ENCODE measurements around the gene PRR30. TPM values are rescaled to one million over a fixed set of nuclear protein-coding genes. Genes with fewer than 3 reads are reported as not detected.

PRR30 gene
- total RNA-seq, 2 experiments from 2014 or later = not detected

- no peaks in the 10 kb centered on the region for H3K9me3 ChIP-seq (ENCODE audit: control insufficient read depth in 1 of 2, insufficient read depth in 1 of 2, low read length in 2 of 2)
- Mint-ChIP-seq H3K36me3 (ENCODE audit: low read depth) (peaks cover 7% of the 10 kb centered on the region), H3K4me3 (no peak overlapping the region), H3K4me1 (ENCODE audit: low read depth) (peaks cover 11% of the 10 kb centered on the region), H3K27me3 (no peaks in the 10 kb centered on the region), H3K27ac (no peak overlapping the region), H3K9me3 (no peaks in the 10 kb centered on the region)
- ChIA-PET CTCF (interaction anchor here (0.8 to 1.8 kb wide), 3 partner anchors 92 to 204 kb away, joined by 3 to 9 read pairs (median 4); no protein-coding TSS in a partner anchor), POLR2A (no interaction called here)
- no peaks in the 10 kb centered on the region for H3K27me3 ChIP-seq (ENCODE audit: control insufficient read depth in 1 of 2, insufficient read depth in 2 of 2, low read length in 2 of 2)
- intact Hi-C loops (cut with DNase I, micrococcal nuclease) = loop anchor here in 1 of 2 experiments (1.0 to 5.0 kb wide), 3 partner anchors 92 to 583 kb away; no protein-coding TSS in a partner anchor
- TF ChIP-seq, protein P1, sequence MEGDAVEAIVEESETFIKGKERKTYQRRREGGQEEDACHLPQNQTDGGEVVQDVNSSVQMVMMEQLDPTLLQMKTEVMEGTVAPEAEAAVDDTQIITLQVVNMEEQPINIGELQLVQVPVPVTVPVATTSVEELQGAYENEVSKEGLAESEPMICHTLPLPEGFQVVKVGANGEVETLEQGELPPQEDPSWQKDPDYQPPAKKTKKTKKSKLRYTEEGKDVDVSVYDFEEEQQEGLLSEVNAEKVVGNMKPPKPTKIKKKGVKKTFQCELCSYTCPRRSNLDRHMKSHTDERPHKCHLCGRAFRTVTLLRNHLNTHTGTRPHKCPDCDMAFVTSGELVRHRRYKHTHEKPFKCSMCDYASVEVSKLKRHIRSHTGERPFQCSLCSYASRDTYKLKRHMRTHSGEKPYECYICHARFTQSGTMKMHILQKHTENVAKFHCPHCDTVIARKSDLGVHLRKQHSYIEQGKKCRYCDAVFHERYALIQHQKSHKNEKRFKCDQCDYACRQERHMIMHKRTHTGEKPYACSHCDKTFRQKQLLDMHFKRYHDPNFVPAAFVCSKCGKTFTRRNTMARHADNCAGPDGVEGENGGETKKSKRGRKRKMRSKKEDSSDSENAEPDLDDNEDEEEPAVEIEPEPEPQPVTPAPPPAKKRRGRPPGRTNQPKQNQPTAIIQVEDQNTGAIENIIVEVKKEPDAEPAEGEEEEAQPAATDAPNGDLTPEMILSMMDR (IDR thresholded peaks at IDR 0.05) = no peak
- no peak overlapping the region for H3K4me3 ChIP-seq (ENCODE audit: low read length)
- ATAC-seq (ENCODE audit: poor library complexity) (no peak), DNase-seq (no peak)
- peaks cover 9% of the 10 kb centered on the region for H3K4me1 ChIP-seq (ENCODE audit: insufficient read depth, low read length)
- H3K36me3 ChIP-seq (ENCODE audit: insufficient read depth, low read length) = peaks cover 2% of the 10 kb centered on the region
- no peak overlapping the region for H3K27ac ChIP-seq (ENCODE audit: low read depth in 1 of 2, low read length in 2 of 2)
Observed at GRCh38 chr2:27099334-27099955, 39.8 kb downstream of the PRR30 start.

- Histone ChIP-seq H3K27me3 (ENCODE audit: control insufficient read depth in 1 of 2, insufficient read depth in 2 of 2, low read length in 2 of 2) (no peaks in the 10 kb centered on the region), H3K36me3 (ENCODE audit: insufficient read depth, low read length) (peaks cover 2% of the 10 kb centered on the region), H3K9me3 (ENCODE audit: control insufficient read depth in 1 of 2, insufficient read depth in 1 of 2, low read length in 2 of 2) (no peaks in the 10 kb centered on the region), H3K27ac (ENCODE audit: low read depth in 1 of 2, low read length in 2 of 2) (no peak overlapping the region), H3K4me3 (ENCODE audit: low read length) (no peak overlapping the region), H3K4me1 (ENCODE audit: insufficient read depth, low read length) (peaks cover 9% of the 10 kb centered on the region)
- ATAC-seq (ENCODE audit: poor library complexity) (no peak), DNase-seq (no peak)
- Mint-ChIP-seq H3K4me3 (no peak overlapping the region), H3K4me1 (ENCODE audit: low read depth) (peaks cover 11% of the 10 kb centered on the region), H3K9me3 (no peaks in the 10 kb centered on the region), H3K27ac (no peak overlapping the region), H3K36me3 (ENCODE audit: low read depth) (peaks cover 7% of the 10 kb centered on the region), H3K27me3 (no peaks in the 10 kb centered on the region)
- intact Hi-C loops (cut with DNase I, micrococcal nuclease) = loop anchor here in 1 of 2 experiments (5.0 kb wide), 1 partner anchor 585 kb away; no protein-coding TSS in a partner anchor
- ChIA-PET POLR2A (interaction anchor here (1.3 to 2.4 kb wide), 2 partner anchors 11 to 26 kb away, joined by 3 to 8 read pairs; partner anchors contain the start of genes KHK and OST4), CTCF (interaction anchor here (1.3 kb wide), 1 partner anchor 94 kb away, joined by 3 read pairs; no protein-coding TSS in a partner anchor)
- TF ChIP-seq, protein P1 (IDR thresholded peaks at IDR 0.05) = no peak
Observed at GRCh38 chr2:27097341-27097740, 41.9 kb downstream of the PRR30 start.

DNA sequence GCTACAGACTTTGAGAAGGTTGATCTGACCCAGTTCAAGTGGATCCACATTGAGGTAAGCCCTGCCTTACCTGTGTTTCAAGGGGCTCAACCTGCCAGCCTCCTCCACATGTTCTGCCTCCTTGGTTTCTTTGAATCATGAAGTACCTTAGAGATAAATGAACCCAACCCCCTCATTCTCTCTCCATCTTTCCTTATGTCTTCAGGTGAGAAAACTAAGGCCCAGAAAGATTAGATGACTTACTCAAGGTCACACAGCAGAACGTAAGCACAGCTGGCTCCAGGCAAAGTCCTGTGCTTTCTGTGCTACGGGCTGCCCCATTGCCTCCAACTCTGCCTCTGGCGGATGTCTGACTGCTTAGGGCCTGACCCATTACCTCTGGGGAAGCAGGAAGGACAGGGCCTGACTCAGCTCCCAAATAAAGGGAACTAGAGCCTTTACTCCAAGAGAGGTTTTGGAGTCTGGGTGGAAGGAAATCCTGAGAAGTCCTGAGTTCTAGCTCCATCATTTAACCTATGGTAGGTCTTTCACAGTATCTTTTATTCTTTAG lies 42.4 kb downstream of the PRR30 start:
- Histone ChIP-seq H3K27me3 (ENCODE audit: control insufficient read depth in 1 of 2, insufficient read depth in 2 of 2, low read length in 2 of 2) (no peaks in the 10 kb centered on the region), H3K4me3 (ENCODE audit: low read length) (no peak overlapping the region), H3K4me1 (ENCODE audit: insufficient read depth, low read length) (peaks cover 9% of the 10 kb centered on the region), H3K27ac (ENCODE audit: low read depth in 1 of 2, low read length in 2 of 2) (no peak overlapping the region), H3K36me3 (ENCODE audit: insufficient read depth, low read length) (peaks cover 2% of the 10 kb centered on the region), H3K9me3 (ENCODE audit: control insufficient read depth in 1 of 2, insufficient read depth in 1 of 2, low read length in 2 of 2) (no peaks in the 10 kb centered on the region)
- H3K4me3 Mint-ChIP-seq = no peak overlapping the region
- no peaks in the 10 kb centered on the region for H3K27me3 Mint-ChIP-seq
- POLR2A ChIA-PET = interaction anchor here (1.3 to 2.4 kb wide), 2 partner anchors 10 to 25 kb away, joined by 3 to 8 read pairs; partner anchors contain the start of genes KHK and OST4
- H3K9me3 Mint-ChIP-seq = no peaks in the 10 kb centered on the region
- TF ChIP-seq, protein P1 (IDR thresholded peaks at IDR 0.05) = no peak
- peaks cover 11% of the 10 kb centered on the region for H3K4me1 Mint-ChIP-seq (ENCODE audit: low read depth)
- DNase-seq (no peak), ATAC-seq (ENCODE audit: poor library complexity) (no peak)
- intact Hi-C loops (cut with DNase I, micrococcal nuclease) = loop anchor here in 1 of 2 experiments (5.0 kb wide), 1 partner anchor 585 kb away; no protein-coding TSS in a partner anchor
- CTCF ChIA-PET = interaction anchor here (1.3 to 1.6 kb wide), 3 partner anchors 10 to 183 kb away, joined by 3 to 7 read pairs (median 4); partner anchors contain the start of gene KHK
- peaks cover 7% of the 10 kb centered on the region for H3K36me3 Mint-ChIP-seq (ENCODE audit: low read depth)
- no peak overlapping the region for H3K27ac Mint-ChIP-seq

All from CD4-positive, alpha-beta T cell (primary cell).